Measurements from ENCODE around the gene MUC5B.

MUC5B gene

GRCh38 chr11:1218788-1219445, 3.9 kb upstream of the MUC5B start:
- H3K36me3 ChIP-seq (ENCODE audit: insufficient read depth, low read length): no peaks in the 10 kb centered on the region
- no peaks in the 10 kb centered on the region; the same call in 1 of the 2 replicates for H3K4me1 ChIP-seq (ENCODE audit: insufficient read depth, low read length)
- no peak overlapping the region for H3K9ac ChIP-seq (ENCODE audit: low read depth, low read length)
- H3K9me3 ChIP-seq (ENCODE audit: control insufficient read depth, insufficient read depth, low read length): no peaks in the 10 kb centered on the region

GRCh38 chr11:1219446-1219833, 3.4 kb upstream of the MUC5B start:
- Histone ChIP-seq H3K9ac (ENCODE audit: low read depth, low read length) (no peak overlapping the region), H3K9me3 (ENCODE audit: control insufficient read depth, insufficient read depth, low read length) (no peaks in the 10 kb centered on the region), H3K36me3 (ENCODE audit: insufficient read depth, low read length) (no peaks in the 10 kb centered on the region), H3K4me1 (ENCODE audit: insufficient read depth, low read length) (no peaks in the 10 kb centered on the region; the same call in 1 of the 2 replicates)

- Histone ChIP-seq H3K9me3 (ENCODE audit: control insufficient read depth, insufficient read depth, low read length) (no peaks in the 10 kb centered on the region), H3K9ac (ENCODE audit: low read depth, low read length) (no peak overlapping the region), H3K36me3 (ENCODE audit: insufficient read depth, low read length) (no peaks in the 10 kb centered on the region), H3K4me1 (ENCODE audit: insufficient read depth, low read length) (no peaks in the 10 kb centered on the region; the same call in 1 of the 2 replicates)
These were observed 2.7 kb upstream of the MUC5B start for GRCh38 chr11:1219834-1220815.

- Histone ChIP-seq H3K9me3 (ENCODE audit: control insufficient read depth, insufficient read depth, low read length) (no peaks in the 10 kb centered on the region), H3K36me3 (ENCODE audit: insufficient read depth, low read length) (no peaks in the 10 kb centered on the region), H3K4me1 (ENCODE audit: insufficient read depth, low read length) (no peaks in the 10 kb centered on the region; the same call in 1 of the 2 replicates), H3K9ac (ENCODE audit: low read depth, low read length) (no peak overlapping the region)
These were observed 1.7 kb upstream of the MUC5B start for GRCh38 chr11:1220941-1221721.

- Histone ChIP-seq H3K9me3 (ENCODE audit: control insufficient read depth, insufficient read depth, low read length) (no peaks in the 10 kb centered on the region), H3K9ac (ENCODE audit: low read depth, low read length) (no peak overlapping the region), H3K36me3 (ENCODE audit: insufficient read depth, low read length) (no peaks in the 10 kb centered on the region), H3K4me1 (ENCODE audit: insufficient read depth, low read length) (no peaks in the 10 kb centered on the region; the same call in 1 of the 2 replicates)
These were observed 986 bp upstream of the MUC5B start for GRCh38 chr11:1221848-1222311.

GRCh38 chr11:1223346-1224110, 662 bp downstream of the MUC5B start:
- no peaks in the 10 kb centered on the region for H3K36me3 ChIP-seq (ENCODE audit: insufficient read depth, low read length)
- H3K9me3 ChIP-seq (ENCODE audit: control insufficient read depth, insufficient read depth, low read length): no peaks in the 10 kb centered on the region
- no peak overlapping the region for H3K9ac ChIP-seq (ENCODE audit: low read depth, low read length)
- H3K4me1 ChIP-seq (ENCODE audit: insufficient read depth, low read length): no peaks in the 10 kb centered on the region; the same call in 1 of the 2 replicates

GRCh38 chr11:1224111-1224490, 1.2 kb downstream of the MUC5B start:
- no peaks in the 10 kb centered on the region for H3K9me3 ChIP-seq (ENCODE audit: control insufficient read depth, insufficient read depth, low read length)
- no peaks in the 10 kb centered on the region for H3K36me3 ChIP-seq (ENCODE audit: insufficient read depth, low read length)
- H3K9ac ChIP-seq (ENCODE audit: low read depth, low read length): no peak overlapping the region
- no peaks in the 10 kb centered on the region; the same call in 1 of the 2 replicates for H3K4me1 ChIP-seq (ENCODE audit: insufficient read depth, low read length)

- Histone ChIP-seq H3K9ac (ENCODE audit: low read depth, low read length) (no peak overlapping the region), H3K36me3 (ENCODE audit: insufficient read depth, low read length) (no peaks in the 10 kb centered on the region), H3K9me3 (ENCODE audit: control insufficient read depth, insufficient read depth, low read length) (no peaks in the 10 kb centered on the region), H3K4me1 (ENCODE audit: insufficient read depth, low read length) (no peaks in the 10 kb centered on the region; the same call in 1 of the 2 replicates)
These were observed 1.9 kb downstream of the MUC5B start for GRCh38 chr11:1224491-1225385.

- Histone ChIP-seq H3K9me3 (ENCODE audit: control insufficient read depth, insufficient read depth, low read length) (no peaks in the 10 kb centered on the region), H3K36me3 (ENCODE audit: insufficient read depth, low read length) (no peaks in the 10 kb centered on the region), H3K9ac (ENCODE audit: low read depth, low read length) (no peak overlapping the region), H3K4me1 (ENCODE audit: insufficient read depth, low read length) (no peaks in the 10 kb centered on the region; the same call in 1 of the 2 replicates)
These were observed 2.7 kb downstream of the MUC5B start for GRCh38 chr11:1225386-1226225.

GRCh38 chr11:1226226-1226985, 3.5 kb downstream of the MUC5B start:
- H3K9me3 ChIP-seq (ENCODE audit: control insufficient read depth, insufficient read depth, low read length): no peaks in the 10 kb centered on the region
- no peak overlapping the region for H3K9ac ChIP-seq (ENCODE audit: low read depth, low read length)
- H3K4me1 ChIP-seq (ENCODE audit: insufficient read depth, low read length): no peaks in the 10 kb centered on the region; the same call in 1 of the 2 replicates
- H3K36me3 ChIP-seq (ENCODE audit: insufficient read depth, low read length): no peaks in the 10 kb centered on the region

GRCh38 chr11:1226986-1227550, 4.2 kb downstream of the MUC5B start:
- Histone ChIP-seq H3K36me3 (ENCODE audit: insufficient read depth, low read length) (no peaks in the 10 kb centered on the region), H3K9ac (ENCODE audit: low read depth, low read length) (no peak overlapping the region), H3K4me1 (ENCODE audit: insufficient read depth, low read length) (no peaks in the 10 kb centered on the region; the same call in 1 of the 2 replicates), H3K9me3 (ENCODE audit: control insufficient read depth, insufficient read depth, low read length) (no peaks in the 10 kb centered on the region)
